Upper lobe of right lung (tissue), 1 donor: ENCODE results near the gene MBD2. TPM values are rescaled to one million over a fixed set of nuclear protein-coding genes. Genes with fewer than 3 reads are reported as not detected.

Experiments
- ATAC-seq: fragments of 200-7000 bp; cut with Tn5 transposase; one replicate; pipeline ENCODE4 v1.9.1; 2020; ENCODE audit warnings: mild to moderate bottlenecking, moderate library complexity
- DNase-seq: peaks from one replicate; pipeline ENCODE4 v3.0.0-alpha.2; 2020
- H3K27ac ChIP-seq: fragments of 200-600 bp; one replicate; pipeline ENCODE4 v1.8.0; 2022
- H3K27me3 ChIP-seq: fragments of 200-600 bp; one replicate; pipeline ENCODE4 v1.8.0; 2022; ENCODE audit warnings: mild to moderate bottlenecking
- H3K36me3 ChIP-seq: fragments of 200-600 bp; one replicate; pipeline ENCODE4 v1.8.0; 2022
- H3K4me1 ChIP-seq: fragments of 200-600 bp; one replicate; pipeline ENCODE4 v1.8.0; 2022
- H3K4me3 ChIP-seq: fragments of 200-600 bp; one replicate; pipeline ENCODE4 v1.8.0; 2022; ENCODE audit warnings: mild to moderate bottlenecking
- H3K9me3 ChIP-seq: fragments of 200-600 bp; one replicate; pipeline ENCODE4 v1.8.0; 2022
- CTCF ChIP-seq: fragments of 200-600 bp; IDR thresholded peaks from one replicate; pipeline ENCODE4 v1.8.0; 2022; ENCODE audit warnings: antibody characterized with exemption
- intact Hi-C: fragments of 100-400 bp; cut with DNase I; formaldehyde crosslinking; loops from one replicate; pipeline ENCODE4 v1.11.0; 2022
- total RNA-seq: library from RNA; stranded (reverse); fragmentation: NEBNext Ultra II Directional; extraction: Animal tissue kit (Norgen Biotek cat#: 25700); gene quantifications from one replicate; pipeline ENCODE4 v1.2.1, GENCODE V29; 2021
- donor health status: DM: no; HTN: yes; CAD: no; lungs with severe emphysema.

The MBD2 gene
- total RNA-seq, 1 donor from 2014 or later: 78.4 TPM

- intact Hi-C loops: no loop called here
- no peaks in the 10 kb centered on the region for H3K9me3 ChIP-seq
- no peak overlapping the region for H3K27ac ChIP-seq
- no peaks in the 10 kb centered on the region for H3K4me1 ChIP-seq
- no peaks in the 10 kb centered on the region for H3K27me3 ChIP-seq
- peaks cover 24% of the 10 kb centered on the region for H3K36me3 ChIP-seq
- H3K4me3 ChIP-seq: no peak overlapping the region
- ATAC-seq (no peak), DNase-seq (no peak)
- TF ChIP-seq CTCF: no peak
Observed at GRCh38 chr18:54181856-54182602, 42.4 kb downstream of the MBD2 start.

- TF ChIP-seq CTCF: no peak
- intact Hi-C loops: no loop called here
Observed at GRCh38 chr18:54173980-54174630, 50.4 kb downstream of the MBD2 start.

GRCh38 chr18:54173250-54173649 lies 51.2 kb downstream of the MBD2 start:
- DNase-seq: no peak

More at GRCh38 chr18:54173980-54174630, 50.4 kb downstream of the MBD2 start:
- Histone ChIP-seq H3K9me3 (no peaks in the 10 kb centered on the region), H3K4me1 (peaks cover 4% of the 10 kb centered on the region), H3K27me3 (no peaks in the 10 kb centered on the region), H3K36me3 (peaks cover 3% of the 10 kb centered on the region), H3K27ac (no peak overlapping the region), H3K4me3 (no peak overlapping the region)
- no peak for DNase-seq
- ATAC-seq: no peak

GRCh38 chr18:54169431-54170403 lies 54.8 kb downstream of the MBD2 start:
- no peak overlapping the region for H3K4me3 ChIP-seq
- TF ChIP-seq CTCF: no peak
- intact Hi-C loops: no loop called here
- DNase-seq (no peak), ATAC-seq (no peak)
- H3K4me1 ChIP-seq: no peaks in the 10 kb centered on the region
- no peaks in the 10 kb centered on the region for H3K27me3 ChIP-seq
- H3K36me3 ChIP-seq: peaks cover 21% of the 10 kb centered on the region
- H3K9me3 ChIP-seq: no peaks in the 10 kb centered on the region
- H3K27ac ChIP-seq: no peak overlapping the region

More at GRCh38 chr18:54173250-54173649, 51.2 kb downstream of the MBD2 start:
- intact Hi-C loops: no loop called here
- Histone ChIP-seq H3K9me3 (no peaks in the 10 kb centered on the region), H3K27ac (no peak overlapping the region), H3K4me3 (no peak overlapping the region), H3K27me3 (no peaks in the 10 kb centered on the region), H3K4me1 (peaks cover 4% of the 10 kb centered on the region), H3K36me3 (peaks cover 7% of the 10 kb centered on the region)
- ATAC-seq: no peak
- TF ChIP-seq CTCF: no peak

- ATAC-seq: no peak
- Histone ChIP-seq H3K27ac (no peak overlapping the region), H3K4me3 (no peak overlapping the region), H3K4me1 (no peaks in the 10 kb centered on the region), H3K27me3 (no peaks in the 10 kb centered on the region), H3K9me3 (no peaks in the 10 kb centered on the region), H3K36me3 (peaks cover 57% of the 10 kb centered on the region)
- no peak for DNase-seq
- intact Hi-C loops: no loop called here
- no peak for TF ChIP-seq CTCF
Observed at GRCh38 chr18:54165450-54165849, 59.0 kb downstream of the MBD2 start.
